Measurements from ENCODE around the gene MYL1. TPM values are rescaled to one million over a fixed set of nuclear protein-coding genes. Genes with fewer than 3 reads are reported as not detected.

The MYL1 gene
- total RNA-seq, 1 experiment from 2014 or later: not detected

DNA sequence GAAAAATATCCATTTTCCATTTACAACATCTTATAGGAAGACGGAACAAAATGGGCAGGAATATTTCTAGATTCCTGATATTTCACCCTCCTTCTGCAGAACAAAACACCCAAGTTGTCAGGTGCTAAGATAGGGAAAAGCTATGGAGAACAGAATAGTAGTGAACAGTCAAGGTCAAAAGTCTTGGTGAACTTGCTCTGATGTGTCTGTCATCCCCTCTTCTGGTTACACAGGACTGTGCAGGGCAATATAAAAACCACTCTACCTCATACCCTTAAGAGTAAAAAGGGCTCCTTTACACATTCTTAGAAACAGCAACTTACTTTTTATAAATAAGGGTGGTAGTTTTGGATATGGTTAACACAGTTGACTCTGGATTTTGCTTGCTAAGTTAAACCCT, 4.4 kb downstream of the MYL1 start:
- ATAC-seq (no peak), DNase-seq (ENCODE audit: low spot score) (no peak)
- POLR2A ChIA-PET: no interaction called here
- CTCF ChIA-PET: no interaction called here
- H3K4me3 Mint-ChIP-seq: no peak overlapping the region
- H3K36me3 Mint-ChIP-seq: no peaks in the 10 kb centered on the region
- no peaks in the 10 kb centered on the region for H3K27me3 Mint-ChIP-seq (ENCODE audit: low read depth)
- H3K9me3 Mint-ChIP-seq: no peaks in the 10 kb centered on the region
- H3K4me1 Mint-ChIP-seq: peaks cover 11% of the 10 kb centered on the region
- TF ChIP-seq ZNF219 (CRISPR knock-in tag; IDR thresholded peaks at IDR 0.05; ENCODE audit: borderline replicate concordance) (no peak), SMAD4 (CRISPR knock-in tag; IDR thresholded peaks at IDR 0.05) (no peak), SP1 (CRISPR knock-in tag; conservative IDR thresholded peaks at IDR 0.05) (no peak), IRF2 (CRISPR knock-in tag; IDR thresholded peaks at IDR 0.05; ENCODE audit: borderline replicate concordance, low read depth) (no peak), ZNF671 (CRISPR knock-in tag; IDR thresholded peaks at IDR 0.05) (no peak), ELF4 (CRISPR knock-in tag; IDR thresholded peaks at IDR 0.05; ENCODE audit: low read depth) (no peak), NFYB (CRISPR knock-in tag; conservative IDR thresholded peaks at IDR 0.05; ENCODE audit: low read depth) (no peak), ZNF423 (CRISPR knock-in tag; IDR thresholded peaks at IDR 0.05) (no peak)
- TF ChIP-seq, protein P1, sequence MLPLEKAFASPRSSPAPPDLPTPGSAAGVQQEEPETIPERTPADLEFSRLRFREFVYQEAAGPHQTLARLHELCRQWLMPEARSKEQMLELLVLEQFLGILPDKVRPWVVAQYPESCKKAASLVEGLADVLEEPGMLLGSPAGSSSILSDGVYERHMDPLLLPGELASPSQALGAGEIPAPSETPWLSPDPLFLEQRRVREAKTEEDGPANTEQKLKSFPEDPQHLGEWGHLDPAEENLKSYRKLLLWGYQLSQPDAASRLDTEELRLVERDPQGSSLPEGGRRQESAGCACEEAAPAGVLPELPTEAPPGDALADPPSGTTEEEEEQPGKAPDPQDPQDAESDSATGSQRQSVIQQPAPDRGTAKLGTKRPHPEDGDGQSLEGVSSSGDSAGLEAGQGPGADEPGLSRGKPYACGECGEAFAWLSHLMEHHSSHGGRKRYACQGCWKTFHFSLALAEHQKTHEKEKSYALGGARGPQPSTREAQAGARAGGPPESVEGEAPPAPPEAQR (CRISPR knock-in tag; IDR thresholded peaks at IDR 0.05): no peak
- TF ChIP-seq, protein P2, sequence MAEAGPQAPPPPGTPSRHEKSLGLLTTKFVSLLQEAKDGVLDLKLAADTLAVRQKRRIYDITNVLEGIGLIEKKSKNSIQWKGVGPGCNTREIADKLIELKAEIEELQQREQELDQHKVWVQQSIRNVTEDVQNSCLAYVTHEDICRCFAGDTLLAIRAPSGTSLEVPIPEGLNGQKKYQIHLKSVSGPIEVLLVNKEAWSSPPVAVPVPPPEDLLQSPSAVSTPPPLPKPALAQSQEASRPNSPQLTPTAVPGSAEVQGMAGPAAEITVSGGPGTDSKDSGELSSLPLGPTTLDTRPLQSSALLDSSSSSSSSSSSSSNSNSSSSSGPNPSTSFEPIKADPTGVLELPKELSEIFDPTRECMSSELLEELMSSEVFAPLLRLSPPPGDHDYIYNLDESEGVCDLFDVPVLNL (CRISPR knock-in tag; IDR thresholded peaks at IDR 0.05; ENCODE audit: borderline replicate concordance, low read depth): no peak
- TF ChIP-seq, protein P3, sequence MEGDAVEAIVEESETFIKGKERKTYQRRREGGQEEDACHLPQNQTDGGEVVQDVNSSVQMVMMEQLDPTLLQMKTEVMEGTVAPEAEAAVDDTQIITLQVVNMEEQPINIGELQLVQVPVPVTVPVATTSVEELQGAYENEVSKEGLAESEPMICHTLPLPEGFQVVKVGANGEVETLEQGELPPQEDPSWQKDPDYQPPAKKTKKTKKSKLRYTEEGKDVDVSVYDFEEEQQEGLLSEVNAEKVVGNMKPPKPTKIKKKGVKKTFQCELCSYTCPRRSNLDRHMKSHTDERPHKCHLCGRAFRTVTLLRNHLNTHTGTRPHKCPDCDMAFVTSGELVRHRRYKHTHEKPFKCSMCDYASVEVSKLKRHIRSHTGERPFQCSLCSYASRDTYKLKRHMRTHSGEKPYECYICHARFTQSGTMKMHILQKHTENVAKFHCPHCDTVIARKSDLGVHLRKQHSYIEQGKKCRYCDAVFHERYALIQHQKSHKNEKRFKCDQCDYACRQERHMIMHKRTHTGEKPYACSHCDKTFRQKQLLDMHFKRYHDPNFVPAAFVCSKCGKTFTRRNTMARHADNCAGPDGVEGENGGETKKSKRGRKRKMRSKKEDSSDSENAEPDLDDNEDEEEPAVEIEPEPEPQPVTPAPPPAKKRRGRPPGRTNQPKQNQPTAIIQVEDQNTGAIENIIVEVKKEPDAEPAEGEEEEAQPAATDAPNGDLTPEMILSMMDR (IDR thresholded peaks at IDR 0.05): no peak
- TF ChIP-seq, protein P4, sequence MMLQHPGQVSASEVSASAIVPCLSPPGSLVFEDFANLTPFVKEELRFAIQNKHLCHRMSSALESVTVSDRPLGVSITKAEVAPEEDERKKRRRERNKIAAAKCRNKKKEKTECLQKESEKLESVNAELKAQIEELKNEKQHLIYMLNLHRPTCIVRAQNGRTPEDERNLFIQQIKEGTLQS (CRISPR knock-in tag; conservative IDR thresholded peaks at IDR 0.05): no peak
- H3K27ac Mint-ChIP-seq: no peak overlapping the region

DNA sequence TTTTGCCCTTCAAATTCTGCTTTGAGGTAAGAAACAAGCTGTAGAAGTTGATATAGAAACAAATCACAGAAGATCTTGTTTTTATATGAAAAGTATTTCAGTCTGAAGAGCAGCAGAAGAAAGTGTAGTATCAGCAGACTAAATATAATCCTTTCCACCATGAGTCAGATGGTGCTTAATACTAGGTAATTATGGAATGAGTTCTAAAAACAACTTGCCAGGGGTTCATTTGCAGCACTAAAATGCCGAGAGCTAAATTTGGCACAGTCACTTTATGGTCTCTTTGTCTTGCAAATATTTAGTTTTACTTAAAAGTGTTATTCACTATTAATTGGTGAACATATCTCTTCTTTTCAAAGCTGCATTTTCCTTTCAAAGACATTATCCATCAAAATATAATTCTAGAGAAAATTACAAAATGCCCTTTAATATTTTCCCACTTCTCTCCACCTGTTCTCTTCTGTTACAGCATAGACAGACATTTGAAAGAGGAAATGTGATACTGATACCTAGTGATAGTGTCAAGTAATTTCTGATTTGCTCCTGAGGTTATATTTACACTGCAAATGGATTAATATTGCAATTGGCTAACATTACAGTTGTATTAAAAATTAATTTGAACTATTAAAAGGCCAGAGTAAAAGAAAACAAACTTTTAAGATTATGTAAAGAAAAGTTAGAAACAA, 5.3 kb downstream of the MYL1 start:
- ATAC-seq (no peak), DNase-seq (ENCODE audit: low spot score) (no peak)
- CTCF ChIA-PET: no interaction called here
- no peaks in the 10 kb centered on the region for H3K36me3 Mint-ChIP-seq
- POLR2A ChIA-PET: no interaction called here
- H3K4me3 Mint-ChIP-seq: no peak overlapping the region
- H3K27me3 Mint-ChIP-seq (ENCODE audit: low read depth): no peaks in the 10 kb centered on the region
- H3K27ac Mint-ChIP-seq: no peak overlapping the region; the same call in 1 of the 2 replicates
- peaks cover 11% of the 10 kb centered on the region for H3K4me1 Mint-ChIP-seq
- no peaks in the 10 kb centered on the region for H3K9me3 Mint-ChIP-seq
- TF ChIP-seq ZNF396 (CRISPR knock-in tag; IDR thresholded peaks at IDR 0.05; ENCODE audit: borderline replicate concordance) (no peak), GRHL2 (CRISPR knock-in tag; IDR thresholded peaks at IDR 0.05; ENCODE audit: insufficient replicate concordance, severe bottlenecking) (no peak), ZNF671 (CRISPR knock-in tag; IDR thresholded peaks at IDR 0.05) (no peak), FOXP1 (CRISPR knock-in tag; IDR thresholded peaks at IDR 0.05; ENCODE audit: borderline replicate concordance) (no peak), ZNF416 (CRISPR knock-in tag; IDR thresholded peaks at IDR 0.05) (no peak), NR2C2 (CRISPR knock-in tag; IDR thresholded peaks at IDR 0.05) (no peak)
- TF ChIP-seq, protein P5, sequence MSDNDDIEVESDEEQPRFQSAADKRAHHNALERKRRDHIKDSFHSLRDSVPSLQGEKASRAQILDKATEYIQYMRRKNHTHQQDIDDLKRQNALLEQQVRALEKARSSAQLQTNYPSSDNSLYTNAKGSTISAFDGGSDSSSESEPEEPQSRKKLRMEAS (CRISPR knock-in tag; IDR thresholded peaks at IDR 0.05): no peak
- TF ChIP-seq, protein P2 (CRISPR knock-in tag; IDR thresholded peaks at IDR 0.05; ENCODE audit: borderline replicate concordance, low read depth): no peak
- TF ChIP-seq, protein P6, sequence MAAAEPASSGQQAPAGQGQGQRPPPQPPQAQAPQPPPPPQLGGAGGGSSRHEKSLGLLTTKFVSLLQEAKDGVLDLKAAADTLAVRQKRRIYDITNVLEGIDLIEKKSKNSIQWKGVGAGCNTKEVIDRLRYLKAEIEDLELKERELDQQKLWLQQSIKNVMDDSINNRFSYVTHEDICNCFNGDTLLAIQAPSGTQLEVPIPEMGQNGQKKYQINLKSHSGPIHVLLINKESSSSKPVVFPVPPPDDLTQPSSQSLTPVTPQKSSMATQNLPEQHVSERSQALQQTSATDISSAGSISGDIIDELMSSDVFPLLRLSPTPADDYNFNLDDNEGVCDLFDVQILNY (CRISPR knock-in tag; IDR thresholded peaks at IDR 0.05): no peak
- TF ChIP-seq, protein P7, sequence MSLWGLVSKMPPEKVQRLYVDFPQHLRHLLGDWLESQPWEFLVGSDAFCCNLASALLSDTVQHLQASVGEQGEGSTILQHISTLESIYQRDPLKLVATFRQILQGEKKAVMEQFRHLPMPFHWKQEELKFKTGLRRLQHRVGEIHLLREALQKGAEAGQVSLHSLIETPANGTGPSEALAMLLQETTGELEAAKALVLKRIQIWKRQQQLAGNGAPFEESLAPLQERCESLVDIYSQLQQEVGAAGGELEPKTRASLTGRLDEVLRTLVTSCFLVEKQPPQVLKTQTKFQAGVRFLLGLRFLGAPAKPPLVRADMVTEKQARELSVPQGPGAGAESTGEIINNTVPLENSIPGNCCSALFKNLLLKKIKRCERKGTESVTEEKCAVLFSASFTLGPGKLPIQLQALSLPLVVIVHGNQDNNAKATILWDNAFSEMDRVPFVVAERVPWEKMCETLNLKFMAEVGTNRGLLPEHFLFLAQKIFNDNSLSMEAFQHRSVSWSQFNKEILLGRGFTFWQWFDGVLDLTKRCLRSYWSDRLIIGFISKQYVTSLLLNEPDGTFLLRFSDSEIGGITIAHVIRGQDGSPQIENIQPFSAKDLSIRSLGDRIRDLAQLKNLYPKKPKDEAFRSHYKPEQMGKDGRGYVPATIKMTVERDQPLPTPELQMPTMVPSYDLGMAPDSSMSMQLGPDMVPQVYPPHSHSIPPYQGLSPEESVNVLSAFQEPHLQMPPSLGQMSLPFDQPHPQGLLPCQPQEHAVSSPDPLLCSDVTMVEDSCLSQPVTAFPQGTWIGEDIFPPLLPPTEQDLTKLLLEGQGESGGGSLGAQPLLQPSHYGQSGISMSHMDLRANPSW (CRISPR knock-in tag; conservative IDR thresholded peaks at IDR 0.05; ENCODE audit: low read depth): no peak
- TF ChIP-seq, protein P8, sequence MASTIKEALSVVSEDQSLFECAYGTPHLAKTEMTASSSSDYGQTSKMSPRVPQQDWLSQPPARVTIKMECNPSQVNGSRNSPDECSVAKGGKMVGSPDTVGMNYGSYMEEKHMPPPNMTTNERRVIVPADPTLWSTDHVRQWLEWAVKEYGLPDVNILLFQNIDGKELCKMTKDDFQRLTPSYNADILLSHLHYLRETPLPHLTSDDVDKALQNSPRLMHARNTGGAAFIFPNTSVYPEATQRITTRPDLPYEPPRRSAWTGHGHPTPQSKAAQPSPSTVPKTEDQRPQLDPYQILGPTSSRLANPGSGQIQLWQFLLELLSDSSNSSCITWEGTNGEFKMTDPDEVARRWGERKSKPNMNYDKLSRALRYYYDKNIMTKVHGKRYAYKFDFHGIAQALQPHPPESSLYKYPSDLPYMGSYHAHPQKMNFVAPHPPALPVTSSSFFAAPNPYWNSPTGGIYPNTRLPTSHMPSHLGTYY (CRISPR knock-in tag; IDR thresholded peaks at IDR 0.05): no peak
- TF ChIP-seq, protein P9, sequence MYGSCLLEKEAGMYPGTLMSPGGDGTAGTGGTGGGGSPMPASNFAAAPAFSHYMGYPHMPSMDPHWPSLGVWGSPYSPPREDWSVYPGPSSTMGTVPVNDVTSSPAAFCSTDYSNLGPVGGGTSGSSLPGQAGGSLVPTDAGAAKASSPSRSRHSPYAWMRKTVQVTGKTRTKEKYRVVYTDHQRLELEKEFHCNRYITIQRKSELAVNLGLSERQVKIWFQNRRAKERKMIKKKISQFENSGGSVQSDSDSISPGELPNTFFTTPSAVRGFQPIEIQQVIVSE (CRISPR knock-in tag; IDR thresholded peaks at IDR 0.05; ENCODE audit: borderline replicate concordance): no peak

Data from WTC11 (cell line).